Measurements from ENCODE around the gene GGNBP2.

The GGNBP2 gene

DNA sequence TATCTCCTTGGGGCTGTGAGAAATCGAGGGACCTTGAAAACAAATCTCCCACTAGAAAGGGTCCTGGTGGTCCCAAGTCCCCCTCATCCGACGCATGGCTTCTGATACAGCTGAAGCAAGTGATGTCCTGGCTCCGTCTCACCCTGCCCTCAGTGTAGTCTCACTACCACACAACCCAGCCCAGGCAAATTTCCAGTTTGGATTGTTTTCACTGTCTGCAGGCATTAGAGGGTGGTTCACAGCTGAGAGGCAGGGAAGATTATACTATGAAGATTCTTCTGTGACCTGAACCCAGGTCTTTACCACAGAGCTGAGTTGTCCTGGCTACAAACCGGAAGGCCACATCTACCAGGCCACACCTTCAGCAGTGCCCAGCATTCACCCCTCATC, 40.6 kb upstream of the GGNBP2 start:
- Histone ChIP-seq H3K4me2 (ENCODE audit: low read depth, low read length, poor library complexity, severe bottlenecking) (no peak overlapping the region), H3K9me2 (replicated peaks; ENCODE audit: low read depth, low read length) (no peaks in the 10 kb centered on the region), H3K27me3 (ENCODE audit: insufficient read depth, low read length, poor library complexity, severe bottlenecking) (no peaks in the 10 kb centered on the region), H3K4me3 (ENCODE audit: low read length, poor library complexity, severe bottlenecking) (no peak overlapping the region), H3K4me1 (ENCODE audit: insufficient read depth, low read length, poor library complexity, severe bottlenecking) (no peaks in the 10 kb centered on the region), H3K9me3 (ENCODE audit: insufficient read depth, low read depth, low read length) (no peaks in the 10 kb centered on the region), H3F3A (ENCODE audit: low read depth) (no peaks in the 10 kb centered on the region), H4K20me1 (ENCODE audit: insufficient read depth, low read length, poor library complexity, severe bottlenecking) (no peaks in the 10 kb centered on the region), H3K36me3 (ENCODE audit: insufficient read depth, low read length) (peaks cover 71% of the 10 kb centered on the region; the same call in 1 of the 2 replicates), H3K79me2 (ENCODE audit: insufficient read depth, low read length) (no peaks in the 10 kb centered on the region), H2AFZ (ENCODE audit: low read length) (no peak overlapping the region), H3K9ac (ENCODE audit: low read depth, low read length, poor library complexity, severe bottlenecking) (no peak overlapping the region)
- TF ChIP-seq, protein P1, sequence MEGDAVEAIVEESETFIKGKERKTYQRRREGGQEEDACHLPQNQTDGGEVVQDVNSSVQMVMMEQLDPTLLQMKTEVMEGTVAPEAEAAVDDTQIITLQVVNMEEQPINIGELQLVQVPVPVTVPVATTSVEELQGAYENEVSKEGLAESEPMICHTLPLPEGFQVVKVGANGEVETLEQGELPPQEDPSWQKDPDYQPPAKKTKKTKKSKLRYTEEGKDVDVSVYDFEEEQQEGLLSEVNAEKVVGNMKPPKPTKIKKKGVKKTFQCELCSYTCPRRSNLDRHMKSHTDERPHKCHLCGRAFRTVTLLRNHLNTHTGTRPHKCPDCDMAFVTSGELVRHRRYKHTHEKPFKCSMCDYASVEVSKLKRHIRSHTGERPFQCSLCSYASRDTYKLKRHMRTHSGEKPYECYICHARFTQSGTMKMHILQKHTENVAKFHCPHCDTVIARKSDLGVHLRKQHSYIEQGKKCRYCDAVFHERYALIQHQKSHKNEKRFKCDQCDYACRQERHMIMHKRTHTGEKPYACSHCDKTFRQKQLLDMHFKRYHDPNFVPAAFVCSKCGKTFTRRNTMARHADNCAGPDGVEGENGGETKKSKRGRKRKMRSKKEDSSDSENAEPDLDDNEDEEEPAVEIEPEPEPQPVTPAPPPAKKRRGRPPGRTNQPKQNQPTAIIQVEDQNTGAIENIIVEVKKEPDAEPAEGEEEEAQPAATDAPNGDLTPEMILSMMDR (conservative IDR thresholded peaks at IDR 0.05; ENCODE audit: low read length) = no peak

DNA sequence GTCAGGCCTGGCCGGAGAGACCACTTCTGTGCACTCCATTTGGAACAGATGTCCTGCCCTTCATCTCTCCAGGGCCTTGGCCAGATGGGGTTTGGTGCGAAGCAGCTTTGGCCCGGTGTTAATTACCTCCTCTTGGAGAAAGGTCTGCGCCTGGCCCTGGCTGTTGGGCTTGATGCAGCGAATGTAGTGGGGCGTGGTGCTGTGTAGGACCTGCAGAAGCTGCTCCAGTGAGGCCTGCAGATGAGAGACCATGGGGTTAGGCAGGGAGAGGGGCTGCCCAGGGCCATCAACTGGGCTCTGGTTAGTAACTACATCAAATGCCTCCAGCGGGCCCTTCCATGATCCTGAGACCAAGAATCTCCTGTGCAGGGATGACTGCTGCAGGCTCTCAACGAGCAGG, 39.5 kb upstream of the GGNBP2 start:
- H3K4me2 ChIP-seq (ENCODE audit: low read depth, low read length, poor library complexity, severe bottlenecking) = no peak overlapping the region
- no peaks in the 10 kb centered on the region for H4K20me1 ChIP-seq (ENCODE audit: insufficient read depth, low read length, poor library complexity, severe bottlenecking)
- no peak overlapping the region for H3K4me3 ChIP-seq (ENCODE audit: low read length, poor library complexity, severe bottlenecking)
- no peaks in the 10 kb centered on the region for H3K27me3 ChIP-seq (ENCODE audit: insufficient read depth, low read length, poor library complexity, severe bottlenecking)
- no peaks in the 10 kb centered on the region for H3F3A ChIP-seq (ENCODE audit: low read depth)
- no peak overlapping the region for H3K9ac ChIP-seq (ENCODE audit: low read depth, low read length, poor library complexity, severe bottlenecking)
- H3K9me3 ChIP-seq (ENCODE audit: insufficient read depth, low read depth, low read length) = no peaks in the 10 kb centered on the region
- no peaks in the 10 kb centered on the region for H3K79me2 ChIP-seq (ENCODE audit: insufficient read depth, low read length)
- peaks cover 76% of the 10 kb centered on the region; the same call in 1 of the 2 replicates for H3K36me3 ChIP-seq (ENCODE audit: insufficient read depth, low read length)
- TF ChIP-seq, protein P1 (conservative IDR thresholded peaks at IDR 0.05; ENCODE audit: low read length) = no peak
- no peak for TF ChIP-seq EZH2phosphoT487 (IDR thresholded peaks at IDR 0.05; ENCODE audit: borderline replicate concordance)
- H3K9me2 ChIP-seq (replicated peaks; ENCODE audit: low read depth, low read length) = no peaks in the 10 kb centered on the region
- no peaks in the 10 kb centered on the region for H3K4me1 ChIP-seq (ENCODE audit: insufficient read depth, low read length, poor library complexity, severe bottlenecking)
- H2AFZ ChIP-seq (ENCODE audit: low read length) = no peak overlapping the region

DNA sequence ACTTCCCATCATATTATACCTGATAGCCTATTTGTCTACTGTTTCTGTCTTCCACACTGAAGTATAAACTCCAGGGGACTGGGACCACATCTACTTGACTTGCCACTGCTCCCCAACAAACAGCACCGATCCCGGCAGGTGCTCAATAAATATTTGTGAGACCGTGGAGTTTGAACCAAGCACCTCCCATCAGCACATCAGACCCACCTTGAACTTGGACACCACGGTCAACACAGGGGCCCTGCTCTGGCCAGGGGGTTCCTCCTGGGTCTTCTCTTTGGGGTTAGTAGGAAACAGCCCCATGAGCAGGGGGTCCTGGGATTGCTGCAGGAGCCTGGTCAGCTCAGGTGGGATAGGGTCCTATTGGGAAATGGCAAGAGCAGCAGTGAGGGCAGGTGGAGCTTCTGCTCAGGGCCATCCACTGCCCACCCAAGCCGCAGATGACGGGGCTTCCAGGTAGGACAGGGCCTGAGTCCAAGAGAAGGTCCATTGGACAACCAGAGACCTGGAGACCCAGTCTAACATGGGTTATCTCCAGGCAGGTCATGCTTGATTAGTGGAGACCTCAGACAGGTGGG, 38.4 kb upstream of the GGNBP2 start:
- Histone ChIP-seq H3K9me3 (ENCODE audit: insufficient read depth, low read depth, low read length) (no peaks in the 10 kb centered on the region), H3K4me3 (ENCODE audit: low read length, poor library complexity, severe bottlenecking) (no peak overlapping the region), H2AFZ (ENCODE audit: low read length) (no peak overlapping the region), H3K4me2 (ENCODE audit: low read depth, low read length, poor library complexity, severe bottlenecking) (no peak overlapping the region), H3K36me3 (ENCODE audit: insufficient read depth, low read length) (peaks cover 74% of the 10 kb centered on the region; the same call in 1 of the 2 replicates), H3K27me3 (ENCODE audit: insufficient read depth, low read length, poor library complexity, severe bottlenecking) (no peaks in the 10 kb centered on the region), H3K9me2 (replicated peaks; ENCODE audit: low read depth, low read length) (no peaks in the 10 kb centered on the region), H3K9ac (ENCODE audit: low read depth, low read length, poor library complexity, severe bottlenecking) (no peak overlapping the region), H3K4me1 (ENCODE audit: insufficient read depth, low read length, poor library complexity, severe bottlenecking) (no peaks in the 10 kb centered on the region), H3F3A (ENCODE audit: low read depth) (no peaks in the 10 kb centered on the region), H4K20me1 (ENCODE audit: insufficient read depth, low read length, poor library complexity, severe bottlenecking) (no peaks in the 10 kb centered on the region), H3K79me2 (ENCODE audit: insufficient read depth, low read length) (no peaks in the 10 kb centered on the region)
- TF ChIP-seq EZH2phosphoT487 (IDR thresholded peaks at IDR 0.05; ENCODE audit: borderline replicate concordance) = no peak
- TF ChIP-seq, protein P1 (conservative IDR thresholded peaks at IDR 0.05; ENCODE audit: low read length) = no peak
